H1 (cell line): ENCODE measurements around the gene FAM114A2. TPM values are rescaled to one million over a fixed set of nuclear protein-coding genes. Genes with fewer than 3 reads are reported as not detected.

Experiments
- CHD7 ChIP-seq: fragments of 300-600 bp; sonication (generic); IDR thresholded peaks from 2 replicates; pipeline ENCODE4 v1.7.1; 2012; ENCODE audit warnings: low read length, moderate library complexity, mild to moderate bottlenecking, inconsistent platforms; ENCODE audit not compliant: insufficient replicate concordance
- GABPA ChIP-seq: IDR thresholded peaks from 2 replicates; pipeline ENCODE4 v1.6.1; 2011; ENCODE audit warnings: mild to moderate bottlenecking, low read length, moderate library complexity, borderline replicate concordance; ENCODE audit not compliant: insufficient read depth
- JUND ChIP-seq: IDR thresholded peaks from 2 replicates; pipeline ENCODE4 v1.6.1; 2011; ENCODE audit warnings: mild to moderate bottlenecking, improper control_type of control experiment, low read length
- POLR2AphosphoS5 ChIP-seq: IDR thresholded peaks from 2 replicates; pipeline ENCODE4 v1.6.1; 2011; ENCODE audit warnings: low read depth, low read length
- RXRA ChIP-seq: IDR thresholded peaks from 2 replicates; pipeline ENCODE4 v1.6.1; 2011; ENCODE audit warnings: low read depth, mild to moderate bottlenecking, low read length, moderate library complexity; ENCODE audit not compliant: insufficient read depth
- TAF7 ChIP-seq: optimal IDR thresholded peaks from 2 replicates; pipeline ENCODE3; 2011; ENCODE audit warnings: low read depth, mild to moderate bottlenecking, inconsistent platforms, low read length, moderate library complexity, borderline replicate concordance
- USF2 ChIP-seq: IDR thresholded peaks from 2 replicates; pipeline ENCODE4 v1.6.1; 2011; ENCODE audit warnings: low read length, improper control_type of control experiment
- polyA plus RNA-seq, 7 experiments: library from polyadenylated mRNA; depleted of rRNA in 3 of 7; stranded (reverse) in 5 of 7; unstranded in 2 of 7; fragments of >200 nt in 5 of 7; fragments of 200-250 nt in 2 of 7; gene quantifications; 1 replicate in 5 of 7; 2 replicates in 1 of 7; 4 replicates in 1 of 7; pipeline versions ENCODE4 v1.2.1 to v1.2.3, GENCODE V29; 2011 to 2013; ENCODE audit warnings: missing spikeins in 2 of 7, mixed read lengths in 2 of 7
- total RNA-seq: library from RNA; stranded (reverse); fragmentation: NEBNext Ultra II Directional; extraction: Animal tissue kit (Norgen Biotek cat#: 25700); gene quantifications from 2 replicates; pipeline ENCODE4 v1.2.1, GENCODE V29; 2021
- TF ChIP-seq, protein P1 (sequence below): IDR thresholded peaks from 2 replicates; pipeline ENCODE4 v1.6.1; 2012; ENCODE audit warnings: inconsistent platforms

FAM114A2 gene
- total and polyA plus RNA-seq, 2 of the 8 experiments (the other 6 are each of a cell fraction or from before 2014, with no cell fraction given): 3.8 to 9.2 TPM

DNA sequence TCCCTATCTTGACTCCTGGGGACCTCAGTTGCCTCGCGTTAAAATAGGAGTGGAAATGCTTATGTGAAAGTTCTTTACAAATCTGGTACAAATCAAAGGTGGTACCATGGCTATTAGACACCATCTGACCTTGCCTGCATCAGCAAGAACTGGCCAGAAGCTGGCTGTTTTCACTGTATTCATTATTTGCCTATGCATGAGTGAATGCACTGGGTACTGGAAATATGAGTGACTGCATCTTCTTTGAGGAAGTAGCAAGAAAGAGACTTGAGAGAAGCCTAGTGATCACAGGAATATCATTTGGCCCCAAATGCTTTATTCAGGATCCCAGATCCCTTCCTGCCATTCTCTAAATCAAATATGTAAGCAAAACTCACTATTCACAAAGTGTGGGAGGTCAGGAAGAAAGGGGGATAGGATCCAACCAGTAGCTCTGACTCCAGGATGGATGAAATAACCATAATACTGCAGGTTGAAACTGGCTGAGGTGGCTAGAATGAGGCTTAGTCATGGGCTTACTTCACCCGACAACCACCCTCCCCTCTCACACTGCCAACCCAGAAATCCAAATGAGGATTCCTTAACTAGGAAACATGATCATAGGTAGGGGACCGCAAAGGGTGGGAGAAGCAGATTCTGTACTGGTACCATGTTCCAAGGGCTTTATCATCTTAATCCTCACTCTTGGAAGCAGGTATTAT is 56.7 kb downstream of the FAM114A2 start (continued):
- TF ChIP-seq CHD7 (no peak), USF2 (no peak), POLR2AphosphoS5 (no peak), TAF7 (no peak), JUND (no peak), GABPA (no peak), RXRA (no peak)
- TF ChIP-seq, protein P1, sequence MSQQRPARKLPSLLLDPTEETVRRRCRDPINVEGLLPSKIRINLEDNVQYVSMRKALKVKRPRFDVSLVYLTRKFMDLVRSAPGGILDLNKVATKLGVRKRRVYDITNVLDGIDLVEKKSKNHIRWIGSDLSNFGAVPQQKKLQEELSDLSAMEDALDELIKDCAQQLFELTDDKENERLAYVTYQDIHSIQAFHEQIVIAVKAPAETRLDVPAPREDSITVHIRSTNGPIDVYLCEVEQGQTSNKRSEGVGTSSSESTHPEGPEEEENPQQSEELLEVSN: no peak
